GM19240 (cell line): ENCODE results near the gene CEP128.
A peak's percentile ranks its signal among the peaks of the same experiment; 100 is the strongest.

ENCODE experiments used
- DNase-seq: peaks from one replicate; pipeline ENCODE4 v3.0.0; 2011; ENCODE audit warnings: low spot score; ENCODE audit not compliant: insufficient read length

Gene CEP128

GRCh38 chr14:80941241-80942185 is at the start of gene CEP128:
Gene CEP128, minus strand, starts transcription at chr14:80941738.
- peak; percentile 24 for DNase-seq

GRCh38 chr14:80988735-80989429 is 47.3 kb upstream of the CEP128 start:
- DNase-seq = no peak

- no peak for DNase-seq
These were observed 46.7 kb upstream of the CEP128 start for GRCh38 chr14:80988192-80988591.

- DNase-seq = peak; percentile 13
These were observed 45.9 kb upstream of the CEP128 start for GRCh38 chr14:80987235-80988032.

GRCh38 chr14:80982711-80983110 is 41.2 kb upstream of the CEP128 start:
- no peak for DNase-seq

- DNase-seq = no peak
These were observed 40.1 kb upstream of the CEP128 start for GRCh38 chr14:80981673-80982072.

GRCh38 chr14:80981156-80981555 is 39.6 kb upstream of the CEP128 start:
- no peak for DNase-seq

GRCh38 chr14:80979951-80980350 is 38.4 kb upstream of the CEP128 start:
- no peak for DNase-seq

GRCh38 chr14:80978403-80978802 is 36.9 kb upstream of the CEP128 start:
- no peak for DNase-seq

GRCh38 chr14:80977221-80977620 is 35.7 kb upstream of the CEP128 start:
- no peak for DNase-seq

- no peak for DNase-seq
These were observed 33.1 kb upstream of the CEP128 start for GRCh38 chr14:80974679-80975078.

GRCh38 chr14:80973931-80974641 is 32.5 kb upstream of the CEP128 start:
- no peak for DNase-seq

- DNase-seq = no peak
These were observed 23.5 kb upstream of the CEP128 start for GRCh38 chr14:80965037-80965436.

- peak; percentile 67 for DNase-seq
These were observed 18.0 kb upstream of the CEP128 start for GRCh38 chr14:80959496-80959895.

GRCh38 chr14:80958939-80959338 is 17.4 kb upstream of the CEP128 start:
- DNase-seq = no peak

- DNase-seq = no peak
These were observed 16.7 kb upstream of the CEP128 start for GRCh38 chr14:80958226-80958625.

GRCh38 chr14:80957613-80958012 is 16.1 kb upstream of the CEP128 start:
- DNase-seq = no peak

- DNase-seq = no peak
These were observed 15.4 kb upstream of the CEP128 start for GRCh38 chr14:80956922-80957321.

GRCh38 chr14:80956102-80956501 is 14.6 kb upstream of the CEP128 start:
- no peak for DNase-seq

GRCh38 chr14:80955416-80955941 is 13.9 kb upstream of the CEP128 start, which contains the start of gene TSHR:
Gene TSHR, plus strand, starts transcription at chr14:80955621. Its CDS starts 60 bp downstream, at chr14:80955681.
- DNase-seq = no peak
